ENCODE measurements around the gene SPATA19.

GRCh38 chr11:133809569-133810491, 35.5 kb downstream of the SPATA19 start:
- TF ChIP-seq EZH2 (IDR thresholded peaks at IDR 0.05; ENCODE audit: borderline replicate concordance, low read length) = no peak
- TF ChIP-seq, protein P1, sequence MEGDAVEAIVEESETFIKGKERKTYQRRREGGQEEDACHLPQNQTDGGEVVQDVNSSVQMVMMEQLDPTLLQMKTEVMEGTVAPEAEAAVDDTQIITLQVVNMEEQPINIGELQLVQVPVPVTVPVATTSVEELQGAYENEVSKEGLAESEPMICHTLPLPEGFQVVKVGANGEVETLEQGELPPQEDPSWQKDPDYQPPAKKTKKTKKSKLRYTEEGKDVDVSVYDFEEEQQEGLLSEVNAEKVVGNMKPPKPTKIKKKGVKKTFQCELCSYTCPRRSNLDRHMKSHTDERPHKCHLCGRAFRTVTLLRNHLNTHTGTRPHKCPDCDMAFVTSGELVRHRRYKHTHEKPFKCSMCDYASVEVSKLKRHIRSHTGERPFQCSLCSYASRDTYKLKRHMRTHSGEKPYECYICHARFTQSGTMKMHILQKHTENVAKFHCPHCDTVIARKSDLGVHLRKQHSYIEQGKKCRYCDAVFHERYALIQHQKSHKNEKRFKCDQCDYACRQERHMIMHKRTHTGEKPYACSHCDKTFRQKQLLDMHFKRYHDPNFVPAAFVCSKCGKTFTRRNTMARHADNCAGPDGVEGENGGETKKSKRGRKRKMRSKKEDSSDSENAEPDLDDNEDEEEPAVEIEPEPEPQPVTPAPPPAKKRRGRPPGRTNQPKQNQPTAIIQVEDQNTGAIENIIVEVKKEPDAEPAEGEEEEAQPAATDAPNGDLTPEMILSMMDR (conservative IDR thresholded peaks at IDR 0.05 in 1 of 2, IDR thresholded peaks at IDR 0.05 in 1 of 2; ENCODE audit: extremely low read depth in 1 of 2, insufficient read depth in 1 of 2, low read depth in 1 of 2, low read length in 2 of 2) = no peak
